HepG2 (cell line): Measurements from ENCODE around the gene SEH1L. TPM values are rescaled to one million over a fixed set of nuclear protein-coding genes. Genes with fewer than 3 reads are reported as not detected.
A peak's percentile ranks its signal among the peaks of the same experiment; 100 is the strongest.

Source experiments
- ATAC-seq: fragments of 200-7000 bp; cut with Tn5 transposase; 3 replicates; pipeline ENCODE4 v1.9.1; 2020; ENCODE audit warnings: mild to moderate bottlenecking, moderate library complexity
- BruUV-seq: library from RNA; stranded (reverse); fragments of 400-500 nt; replicated peaks from 2 replicates; lab custom pipeline; 2021; lab: Mats Ljungman, UMichigan
- CTCF ChIA-PET: fragments of 300-600 bp; formaldehyde crosslinking; extraction: SDS; loops from one replicate; lab custom pipeline; 2021; ENCODE audit warnings: low total read pairs, inconsistent platforms, low intra/inter-chr PET ratio; lab: Yijun Ruan, JAX
- POLR2A ChIA-PET: fragments of 350-600 bp; sonication (Branson Sonifier 250); formaldehyde crosslinking; loops from one replicate; lab custom pipeline; 2020; ENCODE audit warnings: antibody characterized with exemption, inconsistent platforms; lab: Yijun Ruan, JAX
- DNase-seq: peaks from one replicate; pipeline ENCODE4 v3.0.0-alpha.2; 2015; ENCODE audit warnings: low spot score
- FAIRE-seq: peaks from 3 replicates; lab custom pipeline; 2011; peaks lifted over from hg19 to GRCh38; lab: Jason Lieb, UNC
- H2AFZ ChIP-seq: one replicate; pipeline ENCODE4 v1.6.1; 2011; ENCODE audit warnings: low read length, inconsistent platforms
- H3K27ac ChIP-seq: fragments of 300-600 bp; 3 replicates; pipeline ENCODE4 v1.8.0; 2011; ENCODE audit warnings: mixed run types, mild to moderate bottlenecking, mixed read lengths, low read length, inconsistent platforms; ENCODE audit not compliant: insufficient read depth; ENCODE audit errors: extremely low read length
- H3K27me3 ChIP-seq, 2 experiments: fragments of 200-600 bp in 1 of 2; 2 replicates in 1 of 2; 3 replicates in 1 of 2; pipeline versions ENCODE4 v1.6.0 to v1.8.0; 2011; ENCODE audit warnings: low read length in 2 of 2, mild to moderate bottlenecking in 2 of 2, moderate library complexity in 2 of 2, inconsistent platforms in 1 of 2; ENCODE audit not compliant: insufficient read depth in 2 of 2, control insufficient read depth in 1 of 2
- H3K36me3 ChIP-seq, 2 experiments: fragments of 200-600 bp in 1 of 2; replicated peaks in 1 of 2; 2 replicates in 1 of 2; 3 replicates in 1 of 2; pipeline versions ENCODE4 v1.5.1 to v1.8.0; 2011; ENCODE audit warnings: low read length in 2 of 2, inconsistent platforms in 1 of 2; ENCODE audit not compliant: insufficient read depth in 2 of 2, control insufficient read depth in 1 of 2
- H3K4me1 ChIP-seq: 2 replicates; pipeline ENCODE4 v1.5.1; 2012; ENCODE audit warnings: low read length, inconsistent platforms; ENCODE audit not compliant: insufficient read depth
- H3K4me2 ChIP-seq: 2 replicates; pipeline ENCODE4 v1.6.0; 2011; ENCODE audit warnings: low read depth, low read length, inconsistent platforms
- H3K4me3 ChIP-seq, 3 experiments: fragments of 200-600 bp in 1 of 3; sonication (generic), shearing (Covaris generic) in 1 of 3; replicated peaks in 1 of 3; 2 replicates each; pipeline ENCODE4 v1.5.1; 2011 to 2016; ENCODE audit warnings: low read length in 3 of 3, inconsistent platforms in 2 of 3, low read depth in 2 of 3, mild to moderate bottlenecking in 2 of 3, control low read depth in 1 of 3, mixed read lengths in 1 of 3; ENCODE audit not compliant: insufficient read depth in 1 of 3
- H3K79me2 ChIP-seq: one replicate; pipeline ENCODE4 v1.6.1; 2011; ENCODE audit warnings: low read length, inconsistent platforms; ENCODE audit not compliant: insufficient read depth
- H3K9ac ChIP-seq: 2 replicates; pipeline ENCODE4 v1.6.0; 2011; ENCODE audit warnings: mild to moderate bottlenecking, low read depth, low read length, inconsistent platforms; ENCODE audit not compliant: insufficient read depth
- H3K9me3 ChIP-seq: 2 replicates; pipeline ENCODE4 v1.5.1; 2012; ENCODE audit warnings: mild to moderate bottlenecking, low read length
- H4K20me1 ChIP-seq: 2 replicates; pipeline ENCODE4 v1.6.0; 2011; ENCODE audit warnings: inconsistent platforms, mild to moderate bottlenecking, low read length, moderate library complexity; ENCODE audit not compliant: insufficient read depth
- BCL6 ChIP-seq: IDR thresholded peaks from 2 replicates; pipeline ENCODE4 v1.6.1; 2016; ENCODE audit warnings: missing genetic modification reagents, missing compliant biosample characterization
- CTCF ChIP-seq: sonication (generic); formaldehyde crosslinking; IDR thresholded peaks from 2 replicates; pipeline ENCODE4 v1.5.0; 2020; ENCODE audit warnings: mild to moderate bottlenecking, missing genetic modification reagents, moderate library complexity
- HNF1B ChIP-seq: sonication (generic); formaldehyde crosslinking; IDR thresholded peaks from 2 replicates; pipeline ENCODE4 v1.5.1; 2020; ENCODE audit warnings: mild to moderate bottlenecking, moderate library complexity, missing genetic modification reagents
- RARA ChIP-seq: IDR thresholded peaks from 2 replicates; pipeline ENCODE4 v1.6.1; 2016; ENCODE audit warnings: missing genetic modification reagents, missing compliant biosample characterization
- SALL1 ChIP-seq: sonication (generic); formaldehyde crosslinking; IDR thresholded peaks from 2 replicates; pipeline ENCODE4 v1.8.0; 2022; ENCODE audit warnings: mild to moderate bottlenecking, missing genetic modification reagents
- SAP130 ChIP-seq: IDR thresholded peaks from 2 replicates; pipeline ENCODE4 v1.6.1; 2016; ENCODE audit warnings: low read depth
- YEATS2 ChIP-seq: sonication (generic); formaldehyde crosslinking; IDR thresholded peaks from 2 replicates; pipeline ENCODE4 v1.4.0; 2020; ENCODE audit warnings: missing genetic modification reagents, borderline replicate concordance
- ZBTB2 ChIP-seq: sonication (generic); formaldehyde crosslinking; IDR thresholded peaks from 2 replicates; pipeline ENCODE4 v1.8.0; 2022; ENCODE audit warnings: low read depth, missing genetic modification reagents
- ZNF205 ChIP-seq: IDR thresholded peaks from 2 replicates; pipeline ENCODE4 v1.6.1; 2018; ENCODE audit warnings: missing biosample characterization, missing genetic modification reagents
- ZNF292 ChIP-seq: sonication (generic); formaldehyde crosslinking; IDR thresholded peaks from 2 replicates; pipeline ENCODE4 v1.8.1; 2022; ENCODE audit warnings: mild to moderate bottlenecking, low read depth, missing genetic modification reagents, borderline replicate concordance
- ZNF616 ChIP-seq: sonication (generic); formaldehyde crosslinking; IDR thresholded peaks from 2 replicates; pipeline ENCODE4 v1.5.0; 2020; ENCODE audit warnings: low read depth, mild to moderate bottlenecking, missing genetic modification reagents
- ZNF687 ChIP-seq: sonication (generic); formaldehyde crosslinking; IDR thresholded peaks from 2 replicates; pipeline ENCODE4 v1.5.1; 2020; ENCODE audit warnings: mild to moderate bottlenecking, missing genetic modification reagents, moderate library complexity
- WGBS: methylation state at CpG from one replicate; pipeline ENCODE4 v1.1.6; 2017; ENCODE audit warnings: low lambda C conversion rate; 5-methylcytosine and 5-hydroxymethylcytosine counted together
- in situ Hi-C: cut with HindIII; loops from 2 replicates; pipeline ENCODE4 v1.10.0; 2017; ENCODE audit warnings: low pct_unique_long_range_greater_than_20kb; ENCODE audit not compliant: extremely low pct_ligation_motif_present
- intact Hi-C: fragments of 100-400 bp; cut with micrococcal nuclease; formaldehyde crosslinking; loops from one replicate; pipeline ENCODE4 v1.10.0; 2022; ENCODE audit not compliant: unreplicated experiment
- polyA plus RNA-seq, 8 experiments: library from polyadenylated mRNA; depleted of rRNA in 3 of 8; stranded (reverse) in 7 of 8; unstranded in 1 of 8; fragments of >200 nt; fragmentation: Illumina TruSeq in 4 of 8; extraction: Trizol in 4 of 8; gene quantifications; 2 replicates each; pipeline versions ENCODE4 v1.2.1 to v1.2.3, GENCODE V29; 2011 to 2016; ENCODE audit warnings: low read depth in 4 of 8, missing spikeins in 1 of 8, mixed read lengths in 1 of 8; ENCODE audit not compliant: insufficient read depth in 1 of 8
- total RNA-seq, 5 experiments: library from RNA; depleted of rRNA; stranded (reverse); fragments of >200 nt; fragmentation: Illumina TruSeq; extraction: Trizol; gene quantifications; 2 replicates each; pipeline ENCODE4 v1.2.3, GENCODE V29; 2016; ENCODE audit warnings: low read depth in 1 of 5

SEH1L gene
- total and polyA plus RNA-seq, 2 of the 13 experiments (the other 11 are each of a cell fraction or from before 2014, with no cell fraction given), result 59.6 to 63.5 TPM

- peak; percentile 82 for ATAC-seq
- CTCF ChIA-PET, result no interaction called here
Observed at GRCh38 chr18:12906773-12907172, 41.0 kb upstream of the SEH1L start.

More at GRCh38 chr18:12906773-12907172, 41.0 kb upstream of the SEH1L start:
- intact Hi-C loops, result no loop called here
- in situ Hi-C loops, result no loop called here
- POLR2A ChIA-PET, result interaction anchor here (2.4 kb wide), 1 partner anchor 23 kb away, joined by 9 read pairs; the partner anchor contains the start of gene PTPN2
- FAIRE-seq (no peak), DNase-seq (peak; percentile 17)
- Histone ChIP-seq H3K9ac (no peak overlapping the region), H3K4me1 (peaks cover 32% of the 10 kb centered on the region), H3K27me3 (peaks cover 1 to 26% of the 10 kb centered on the region in 2 experiments; a peak in 3 of 5 replicates), H3K36me3 (no peaks in the 10 kb centered on the region), H4K20me1 (no peaks in the 10 kb centered on the region), H3K4me3 (peak overlapping the region in 1 of 3 experiments; percentile 54; a peak in 1 of 6 replicates), H3K27ac (no peak overlapping the region), H2AFZ (no peak overlapping the region), H3K4me2 (peak overlapping the region; percentile 63), H3K79me2 (no peaks in the 10 kb centered on the region), H3K9me3 (no peaks in the 10 kb centered on the region)
- TF ChIP-seq ZBTB2 (no peak), YEATS2 (no peak), ZNF687 (CRISPR knock-in tag) (peak; percentile 59), ZNF292 (CRISPR knock-in tag) (0 out of 2 replicates have a peak, but pooled peaks have one; percentile 25), ZNF205 (CRISPR knock-in tag) (peak; percentile 55; the same call in 1 of the 2 replicates), CTCF (CRISPR knock-in tag) (0 out of 2 replicates have a peak, but pooled peaks have one; percentile 2), ZNF616 (CRISPR knock-in tag) (no peak), SALL1 (CRISPR knock-in tag) (no peak), HNF1B (no peak), BCL6 (CRISPR knock-in tag) (0 out of 2 replicates have a peak, but pooled peaks have one; percentile 27), RARA (CRISPR knock-in tag) (0 out of 2 replicates have a peak, but pooled peaks have one; percentile 13), SAP130 (CRISPR knock-in tag) (peak; percentile 23; the same call in 1 of the 2 replicates)
- no TSS peak for BruUV-seq
- WGBS, result 0% methylated on average over 1 of the region's 10 CpGs
